Parathyroid adenoma (tissue), 2 donors: ENCODE data around the gene MAGI2.

ENCODE experiments used
- H2AFZ ChIP-seq: fragments of 300-600 bp; sonication (generic); one replicate; pipeline ENCODE4 v1.7.0; 2017; ENCODE audit warnings: antibody characterized with exemption, mild to moderate bottlenecking
- H3K27ac ChIP-seq: fragments of 300-600 bp; sonication (generic); one replicate; pipeline ENCODE4 v1.7.0; 2017
- H3K27me3 ChIP-seq: fragments of 300-600 bp; sonication (generic); one replicate; pipeline ENCODE4 v1.7.0; 2017; ENCODE audit warnings: low read length; ENCODE audit not compliant: control insufficient read depth, insufficient read depth
- H3K36me3 ChIP-seq: fragments of 300-600 bp; sonication (generic); one replicate; pipeline ENCODE4 v1.7.0; 2017; ENCODE audit warnings: low read length; ENCODE audit not compliant: control insufficient read depth, insufficient read depth
- H3K4me1 ChIP-seq: fragments of 300-600 bp; sonication (generic); one replicate; pipeline ENCODE4 v1.7.0; 2017; ENCODE audit warnings: control low read depth
- H3K4me2 ChIP-seq: fragments of 300-600 bp; sonication (generic); one replicate; pipeline ENCODE4 v1.7.0; 2017; ENCODE audit warnings: low read length
- H3K4me3 ChIP-seq: fragments of 300-600 bp; sonication (generic); one replicate; pipeline ENCODE4 v1.7.0; 2017; ENCODE audit warnings: low read depth, low read length
- H3K79me2 ChIP-seq: fragments of 300-600 bp; sonication (generic); one replicate; pipeline ENCODE4 v1.7.0; 2017; ENCODE audit warnings: control low read depth
- H3K9ac ChIP-seq: fragments of 300-600 bp; sonication (generic); one replicate; pipeline ENCODE4 v1.7.0; 2017; ENCODE audit warnings: mild to moderate bottlenecking
- H3K9me3 ChIP-seq: fragments of 300-600 bp; sonication (generic); one replicate; pipeline ENCODE4 v1.7.0; 2017; ENCODE audit warnings: low read length; ENCODE audit not compliant: control insufficient read depth
- CTCF ChIP-seq: fragments of 300-600 bp; sonication (generic); IDR thresholded peaks from one replicate; pipeline ENCODE4 v1.7.0; 2017; ENCODE audit warnings: antibody characterized with exemption, mild to moderate bottlenecking
- donor health status: primary hyperparathyroidism.

MAGI2 gene

GRCh38 chr7:79332091-79332490, 121.4 kb downstream of the MAGI2 start:
- Histone ChIP-seq H3K27ac (no peak overlapping the region), H2AFZ (no peak overlapping the region), H3K79me2 (no peaks in the 10 kb centered on the region), H3K9me3 (no peaks in the 10 kb centered on the region), H3K36me3 (no peaks in the 10 kb centered on the region), H3K27me3 (no peaks in the 10 kb centered on the region), H3K4me1 (no peaks in the 10 kb centered on the region), H3K4me2 (no peak overlapping the region), H3K9ac (no peak overlapping the region), H3K4me3 (no peak overlapping the region)
- TF ChIP-seq CTCF = no peak

GRCh38 chr7:79329464-79329863, 124.0 kb downstream of the MAGI2 start:
- Histone ChIP-seq H3K4me2 (no peak overlapping the region), H3K27me3 (no peaks in the 10 kb centered on the region), H3K9ac (no peak overlapping the region), H3K4me3 (no peak overlapping the region), H3K9me3 (no peaks in the 10 kb centered on the region), H2AFZ (no peak overlapping the region), H3K36me3 (no peaks in the 10 kb centered on the region), H3K27ac (no peak overlapping the region), H3K79me2 (no peaks in the 10 kb centered on the region), H3K4me1 (no peaks in the 10 kb centered on the region)
- TF ChIP-seq CTCF = no peak

GRCh38 chr7:79320741-79321473, 132.6 kb downstream of the MAGI2 start:
- no peak overlapping the region for H3K4me2 ChIP-seq
- no peak overlapping the region for H3K4me3 ChIP-seq
- H3K79me2 ChIP-seq = no peaks in the 10 kb centered on the region
- no peaks in the 10 kb centered on the region for H3K36me3 ChIP-seq
- no peak overlapping the region for H3K9ac ChIP-seq
- H3K27me3 ChIP-seq = no peaks in the 10 kb centered on the region
- H3K4me1 ChIP-seq = no peaks in the 10 kb centered on the region
- no peak for TF ChIP-seq CTCF
- H3K9me3 ChIP-seq = no peaks in the 10 kb centered on the region
- no peak overlapping the region for H2AFZ ChIP-seq
- no peak overlapping the region for H3K27ac ChIP-seq

GRCh38 chr7:79319369-79319768, 134.1 kb downstream of the MAGI2 start:
- Histone ChIP-seq H3K27me3 (no peaks in the 10 kb centered on the region), H3K27ac (no peak overlapping the region)

More at GRCh38 chr7:79319369-79319768, 134.1 kb downstream of the MAGI2 start:
- H3K9ac ChIP-seq = no peak overlapping the region
- H3K9me3 ChIP-seq = no peaks in the 10 kb centered on the region
- H3K4me1 ChIP-seq = no peaks in the 10 kb centered on the region
- H3K79me2 ChIP-seq = no peaks in the 10 kb centered on the region
- no peaks in the 10 kb centered on the region for H3K36me3 ChIP-seq
- H3K4me2 ChIP-seq = no peak overlapping the region
- H3K4me3 ChIP-seq = no peak overlapping the region
- TF ChIP-seq CTCF = no peak
- H2AFZ ChIP-seq = no peak overlapping the region
